Neural cell (in vitro differentiated cells): Measurements from ENCODE around the gene VAPA. TPM values are rescaled to one million over a fixed set of nuclear protein-coding genes. Genes with fewer than 3 reads are reported as not detected.

Source experiments
- H2AFZ ChIP-seq: fragments of 200-600, 300-800 bp; sonication (generic), shearing (Covaris generic); 2 replicates; pipeline ENCODE4 v1.6.0; 2014; ENCODE audit warnings: low read depth, mild to moderate bottlenecking, antibody characterized with exemption, low read length, moderate library complexity
- H3F3A ChIP-seq: fragments of 200-600 bp; shearing (Covaris generic); 2 replicates; pipeline ENCODE4 v1.6.1; 2016; ENCODE audit warnings: mild to moderate bottlenecking, moderate library complexity, mixed read lengths, antibody characterized with exemption, low read length; ENCODE audit not compliant: insufficient read depth, poor library complexity, severe bottlenecking
- H3K27ac ChIP-seq: fragments of 200-600, 300-800 bp; sonication (generic), shearing (Covaris generic); 2 replicates; pipeline ENCODE4 v1.5.1; 2014; ENCODE audit warnings: mild to moderate bottlenecking, low read length, moderate library complexity
- H3K27me3 ChIP-seq: fragments of 300-800, 200-600 bp; sonication (generic), shearing (Covaris generic); 2 replicates; pipeline ENCODE4 v1.6.0; 2014; ENCODE audit warnings: mild to moderate bottlenecking, low read depth, low read length, moderate library complexity; ENCODE audit not compliant: insufficient read depth
- H3K36me3 ChIP-seq: fragments of 300-800, 200-600 bp; sonication (generic), shearing (Covaris generic); 2 replicates; pipeline ENCODE4 v1.5.1; 2014; ENCODE audit warnings: mild to moderate bottlenecking, antibody characterized with exemption, low read length, moderate library complexity; ENCODE audit not compliant: insufficient read depth
- H3K4me2 ChIP-seq: fragments of 300-800, 200-600 bp; sonication (generic), shearing (Covaris generic); 2 replicates; pipeline ENCODE4 v1.6.0; 2014; ENCODE audit warnings: mild to moderate bottlenecking, low read length
- H3K4me3 ChIP-seq: fragments of 300-800, 200-600 bp; sonication (generic), shearing (Covaris generic); 2 replicates; pipeline ENCODE4 v1.5.1; 2014; ENCODE audit warnings: mild to moderate bottlenecking, low read length, moderate library complexity
- H3K79me2 ChIP-seq: fragments of 200-600 bp; shearing (Covaris generic); replicated peaks from 2 replicates; pipeline ENCODE4 v1.6.0; 2014; ENCODE audit warnings: mild to moderate bottlenecking, low read length, moderate library complexity; ENCODE audit not compliant: insufficient read depth
- H3K9ac ChIP-seq: fragments of 300-800, 200-600 bp; sonication (generic), shearing (Covaris generic); 2 replicates; pipeline ENCODE4 v1.6.1; 2016; ENCODE audit warnings: mild to moderate bottlenecking, low read length, mixed read lengths
- H3K9me2 ChIP-seq: fragments of 200-600 bp; shearing (Covaris generic); 2 replicates; pipeline ENCODE4 v1.6.1; 2016; ENCODE audit warnings: mild to moderate bottlenecking, low read length, mixed read lengths; ENCODE audit not compliant: insufficient read depth
- H3K9me3 ChIP-seq: fragments of 200-600, 300-800 bp; sonication (generic), shearing (Covaris generic); 2 replicates; pipeline ENCODE4 v1.6.1; 2016; ENCODE audit warnings: mild to moderate bottlenecking, mixed run types, low read length, moderate library complexity, mixed read lengths
- H4K20me1 ChIP-seq: fragments of 200-600 bp; shearing (Covaris generic); 2 replicates; pipeline ENCODE4 v1.6.1; 2016; ENCODE audit warnings: mild to moderate bottlenecking, mixed run types; ENCODE audit not compliant: insufficient read depth
- EP300 ChIP-seq: fragments of 450-650 bp; conservative IDR thresholded peaks from 2 replicates; pipeline ENCODE4 v1.6.1; 2014; ENCODE audit warnings: antibody characterized with exemption, mild to moderate bottlenecking, moderate library complexity; ENCODE audit not compliant: poor library complexity, severe bottlenecking
- EZH2 ChIP-seq: fragments of 200-600, 300-800 bp; shearing (Covaris generic), sonication (generic); IDR thresholded peaks from 2 replicates; pipeline ENCODE4 v1.6.1; 2014; ENCODE audit warnings: antibody characterized with exemption, low read length, borderline replicate concordance, mild to moderate bottlenecking; ENCODE audit not compliant: insufficient read depth, poor library complexity, severe bottlenecking
- MXI1 ChIP-seq: fragments of 450-650 bp; conservative IDR thresholded peaks from 2 replicates; pipeline ENCODE4 v1.6.1; 2014; ENCODE audit warnings: antibody characterized with exemption, mild to moderate bottlenecking; ENCODE audit not compliant: poor library complexity, severe bottlenecking
- POLR2AphosphoS5 ChIP-seq: IDR thresholded peaks from 2 replicates; pipeline ENCODE4 v1.6.1; 2012
- RAD21 ChIP-seq: fragments of 450-650 bp; conservative IDR thresholded peaks from 2 replicates; pipeline ENCODE4 v1.6.1; 2014; ENCODE audit warnings: antibody characterized with exemption, mild to moderate bottlenecking, moderate library complexity
- SMC3 ChIP-seq: fragments of 450-650 bp; conservative IDR thresholded peaks from 2 replicates; pipeline ENCODE4 v1.6.1; 2014; ENCODE audit warnings: antibody characterized with exemption, mild to moderate bottlenecking, moderate library complexity; ENCODE audit not compliant: poor library complexity
- TAF1 ChIP-seq: IDR thresholded peaks from 2 replicates; pipeline ENCODE4 v1.6.1; 2012; ENCODE audit warnings: low read depth
- polyA plus RNA-seq: library from polyadenylated mRNA; depleted of rRNA; stranded (reverse); fragments of >200 nt; gene quantifications from 2 replicates; pipeline ENCODE4 v1.2.3, GENCODE V29; 2014
- TF ChIP-seq, protein P1 (sequence below): fragments of 450-650 bp; IDR thresholded peaks from 2 replicates; pipeline ENCODE4 v1.5.1; 2014; ENCODE audit warnings: antibody characterized with exemption, mild to moderate bottlenecking, moderate library complexity; ENCODE audit not compliant: poor library complexity, severe bottlenecking
- TF ChIP-seq, protein P2 (sequence below): IDR thresholded peaks from 2 replicates; pipeline ENCODE4 v1.6.1; 2012; ENCODE audit warnings: borderline replicate concordance

Gene VAPA
- polyA plus RNA-seq, 1 donor from 2014 or later = 317 TPM

DNA sequence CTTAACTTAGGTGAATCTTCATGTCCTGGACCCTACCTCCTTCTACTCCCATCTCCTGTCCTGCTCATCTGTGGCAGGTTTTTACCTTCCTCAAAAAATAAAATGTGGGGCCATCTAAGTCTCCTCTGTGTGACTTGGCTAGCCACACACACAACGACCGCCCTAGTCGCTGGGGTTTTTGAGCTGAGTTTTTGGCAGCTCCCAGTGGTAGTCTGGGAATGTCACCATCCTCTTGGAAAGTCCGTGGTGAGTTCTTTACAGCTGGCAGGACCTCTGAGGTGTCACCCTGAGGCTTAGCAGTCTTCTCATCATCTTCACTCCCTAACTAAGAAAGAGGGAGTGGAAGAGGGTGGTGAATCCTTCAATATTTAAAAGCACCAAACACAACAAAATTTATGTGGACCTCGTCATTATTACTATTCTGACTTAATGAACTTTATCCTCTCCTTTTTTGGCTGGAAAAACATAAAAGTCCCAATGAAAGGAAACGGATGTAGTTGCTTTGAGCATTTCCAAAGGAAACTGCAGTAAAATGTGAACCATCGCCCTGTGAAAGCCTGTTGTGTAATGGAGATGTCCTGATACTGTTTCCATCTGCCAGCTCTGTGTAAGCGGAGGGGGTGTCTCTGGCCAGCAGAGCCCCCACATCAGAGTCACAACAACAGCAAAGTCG lies 78.6 kb downstream of the VAPA start:
- TF ChIP-seq SMC3 (no peak), EZH2 (no peak), POLR2AphosphoS5 (no peak), EP300 (no peak), RAD21 (no peak), MXI1 (no peak)
- TF ChIP-seq, protein P1, sequence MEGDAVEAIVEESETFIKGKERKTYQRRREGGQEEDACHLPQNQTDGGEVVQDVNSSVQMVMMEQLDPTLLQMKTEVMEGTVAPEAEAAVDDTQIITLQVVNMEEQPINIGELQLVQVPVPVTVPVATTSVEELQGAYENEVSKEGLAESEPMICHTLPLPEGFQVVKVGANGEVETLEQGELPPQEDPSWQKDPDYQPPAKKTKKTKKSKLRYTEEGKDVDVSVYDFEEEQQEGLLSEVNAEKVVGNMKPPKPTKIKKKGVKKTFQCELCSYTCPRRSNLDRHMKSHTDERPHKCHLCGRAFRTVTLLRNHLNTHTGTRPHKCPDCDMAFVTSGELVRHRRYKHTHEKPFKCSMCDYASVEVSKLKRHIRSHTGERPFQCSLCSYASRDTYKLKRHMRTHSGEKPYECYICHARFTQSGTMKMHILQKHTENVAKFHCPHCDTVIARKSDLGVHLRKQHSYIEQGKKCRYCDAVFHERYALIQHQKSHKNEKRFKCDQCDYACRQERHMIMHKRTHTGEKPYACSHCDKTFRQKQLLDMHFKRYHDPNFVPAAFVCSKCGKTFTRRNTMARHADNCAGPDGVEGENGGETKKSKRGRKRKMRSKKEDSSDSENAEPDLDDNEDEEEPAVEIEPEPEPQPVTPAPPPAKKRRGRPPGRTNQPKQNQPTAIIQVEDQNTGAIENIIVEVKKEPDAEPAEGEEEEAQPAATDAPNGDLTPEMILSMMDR = no peak
- TF ChIP-seq, protein P2, sequence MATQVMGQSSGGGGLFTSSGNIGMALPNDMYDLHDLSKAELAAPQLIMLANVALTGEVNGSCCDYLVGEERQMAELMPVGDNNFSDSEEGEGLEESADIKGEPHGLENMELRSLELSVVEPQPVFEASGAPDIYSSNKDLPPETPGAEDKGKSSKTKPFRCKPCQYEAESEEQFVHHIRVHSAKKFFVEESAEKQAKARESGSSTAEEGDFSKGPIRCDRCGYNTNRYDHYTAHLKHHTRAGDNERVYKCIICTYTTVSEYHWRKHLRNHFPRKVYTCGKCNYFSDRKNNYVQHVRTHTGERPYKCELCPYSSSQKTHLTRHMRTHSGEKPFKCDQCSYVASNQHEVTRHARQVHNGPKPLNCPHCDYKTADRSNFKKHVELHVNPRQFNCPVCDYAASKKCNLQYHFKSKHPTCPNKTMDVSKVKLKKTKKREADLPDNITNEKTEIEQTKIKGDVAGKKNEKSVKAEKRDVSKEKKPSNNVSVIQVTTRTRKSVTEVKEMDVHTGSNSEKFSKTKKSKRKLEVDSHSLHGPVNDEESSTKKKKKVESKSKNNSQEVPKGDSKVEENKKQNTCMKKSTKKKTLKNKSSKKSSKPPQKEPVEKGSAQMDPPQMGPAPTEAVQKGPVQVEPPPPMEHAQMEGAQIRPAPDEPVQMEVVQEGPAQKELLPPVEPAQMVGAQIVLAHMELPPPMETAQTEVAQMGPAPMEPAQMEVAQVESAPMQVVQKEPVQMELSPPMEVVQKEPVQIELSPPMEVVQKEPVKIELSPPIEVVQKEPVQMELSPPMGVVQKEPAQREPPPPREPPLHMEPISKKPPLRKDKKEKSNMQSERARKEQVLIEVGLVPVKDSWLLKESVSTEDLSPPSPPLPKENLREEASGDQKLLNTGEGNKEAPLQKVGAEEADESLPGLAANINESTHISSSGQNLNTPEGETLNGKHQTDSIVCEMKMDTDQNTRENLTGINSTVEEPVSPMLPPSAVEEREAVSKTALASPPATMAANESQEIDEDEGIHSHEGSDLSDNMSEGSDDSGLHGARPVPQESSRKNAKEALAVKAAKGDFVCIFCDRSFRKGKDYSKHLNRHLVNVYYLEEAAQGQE = no peak
- Histone ChIP-seq H3K9me3 (no peaks in the 10 kb centered on the region), H3K27me3 (no peaks in the 10 kb centered on the region), H3K27ac (no peak overlapping the region), H3K9me2 (no peaks in the 10 kb centered on the region), H3K79me2 (no peaks in the 10 kb centered on the region), H3K9ac (no peak overlapping the region), H2AFZ (no peak overlapping the region), H4K20me1 (no peaks in the 10 kb centered on the region), H3F3A (no peaks in the 10 kb centered on the region), H3K4me2 (no peak overlapping the region), H3K4me3 (no peak overlapping the region), H3K36me3 (no peaks in the 10 kb centered on the region)

DNA sequence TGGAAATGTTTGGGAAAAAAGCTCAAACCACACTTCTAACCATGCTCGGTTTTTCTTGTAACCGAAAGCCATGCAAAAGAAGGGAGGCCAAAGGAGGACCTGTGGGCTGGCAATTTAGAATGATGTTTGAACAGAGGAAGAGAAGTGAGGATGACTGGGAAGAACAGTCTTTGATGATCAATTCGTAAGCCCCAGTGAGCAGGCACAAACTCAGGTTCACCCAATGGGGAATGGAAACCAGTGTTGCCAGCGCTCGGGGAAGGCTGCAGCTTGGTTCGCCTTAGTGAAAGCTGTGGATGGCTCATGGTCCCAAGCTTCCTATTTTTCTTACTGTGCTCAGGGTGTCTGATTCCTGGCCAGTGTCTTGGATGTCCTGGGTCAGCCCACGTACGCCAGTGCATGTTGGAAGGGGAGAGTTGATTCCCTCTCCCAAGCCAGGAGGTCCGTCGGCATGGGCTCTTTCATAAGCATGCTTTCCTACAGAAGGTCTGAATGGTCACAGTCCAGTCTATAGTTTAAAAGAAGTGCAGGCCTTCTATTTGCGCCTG lies 79.2 kb downstream of the VAPA start:
- Histone ChIP-seq H3K27ac (no peak overlapping the region), H3K4me2 (no peak overlapping the region), H3K27me3 (no peaks in the 10 kb centered on the region), H3K9me2 (no peaks in the 10 kb centered on the region), H2AFZ (no peak overlapping the region), H3K79me2 (no peaks in the 10 kb centered on the region), H3K36me3 (no peaks in the 10 kb centered on the region), H3F3A (no peaks in the 10 kb centered on the region), H3K9me3 (peaks cover 6% of the 10 kb centered on the region), H3K9ac (no peak overlapping the region), H3K4me3 (no peak overlapping the region), H4K20me1 (no peaks in the 10 kb centered on the region)
- TF ChIP-seq RAD21 = no peak
- no peak for TF ChIP-seq EP300
- no peak for TF ChIP-seq EZH2
- TF ChIP-seq, protein P1 = no peak
- TF ChIP-seq, protein P2 = no peak
- TF ChIP-seq SMC3 = no peak
- no peak for TF ChIP-seq MXI1
- TF ChIP-seq POLR2AphosphoS5 = no peak
- no peak for TF ChIP-seq TAF1
